Bronchial epithelial cell (primary cell): ENCODE results near the gene DCAF6. TPM values are rescaled to one million over a fixed set of nuclear protein-coding genes. Genes with fewer than 3 reads are reported as not detected.

Source experiments
- DNase-seq: peaks from one replicate; pipeline ENCODE4 v3.0.0-alpha.2; 2010; ENCODE audit warnings: low read depth
- FAIRE-seq: peaks from 2 replicates; lab custom pipeline; 2011; peaks lifted over from hg19 to GRCh38; lab: Jason Lieb, UNC
- H3K27me3 ChIP-seq: 2 replicates; pipeline ENCODE4 v1.5.1; 2011; ENCODE audit warnings: low read length; ENCODE audit not compliant: control insufficient read depth, insufficient read depth
- H3K36me3 ChIP-seq: 2 replicates; pipeline ENCODE4 v1.5.1; 2011; ENCODE audit warnings: low read length; ENCODE audit not compliant: control insufficient read depth, insufficient read depth
- H3K4me3 ChIP-seq: 2 replicates; pipeline ENCODE4 v1.5.1; 2011; ENCODE audit warnings: mild to moderate bottlenecking, low read depth, low read length, control low read depth
- CTCF ChIP-seq: IDR thresholded peaks from 2 replicates; pipeline ENCODE4 v1.5.1; 2011; ENCODE audit warnings: mild to moderate bottlenecking, moderate library complexity, low read length, control low read depth, inconsistent platforms; ENCODE audit not compliant: insufficient read depth, severe bottlenecking
- total RNA-seq: library from RNA; depleted of rRNA; stranded (reverse); fragments of >200 nt; gene quantifications from 2 replicates; pipeline ENCODE4 v1.2.1, GENCODE V29; 2014

DCAF6 gene
- total RNA-seq, 1 donor from 2014 or later: 28.2 TPM

- Histone ChIP-seq H3K4me3 (no peak overlapping the region), H3K27me3 (no peaks in the 10 kb centered on the region), H3K36me3 (peaks cover 7% of the 10 kb centered on the region)
- no peak for TF ChIP-seq CTCF
- FAIRE-seq (no peak), DNase-seq (no peak)
These were observed 40.8 kb downstream of the DCAF6 start for GRCh38 chr1:167977245-167977644.

- FAIRE-seq (no peak), DNase-seq (no peak)
- Histone ChIP-seq H3K4me3 (no peak overlapping the region), H3K27me3 (no peaks in the 10 kb centered on the region), H3K36me3 (no peaks in the 10 kb centered on the region)
- no peak for TF ChIP-seq CTCF
These were observed 45.5 kb downstream of the DCAF6 start for GRCh38 chr1:167981933-167982332.

GRCh38 chr1:167983797-167984420, 47.4 kb downstream of the DCAF6 start:
- FAIRE-seq: no peak
- no peak for DNase-seq
- Histone ChIP-seq H3K36me3 (no peaks in the 10 kb centered on the region), H3K4me3 (no peak overlapping the region), H3K27me3 (no peaks in the 10 kb centered on the region)
- no peak for TF ChIP-seq CTCF

GRCh38 chr1:167984886-167985489, 48.5 kb downstream of the DCAF6 start:
- DNase-seq (peak; percentile 19), FAIRE-seq (no peak)

GRCh38 chr1:167987174-167987573, 50.7 kb downstream of the DCAF6 start:
- Histone ChIP-seq H3K27me3 (no peaks in the 10 kb centered on the region), H3K4me3 (no peak overlapping the region), H3K36me3 (peaks cover 4% of the 10 kb centered on the region)
- DNase-seq (peak; percentile 67), FAIRE-seq (no peak)
- TF ChIP-seq CTCF: no peak

More at GRCh38 chr1:167984886-167985489, 48.5 kb downstream of the DCAF6 start:
- no peaks in the 10 kb centered on the region for H3K36me3 ChIP-seq
- TF ChIP-seq CTCF: no peak
- H3K27me3 ChIP-seq: no peaks in the 10 kb centered on the region
- no peak overlapping the region for H3K4me3 ChIP-seq
